Globus pallidus (tissue), 1 donor: ENCODE results near the gene RAB3D.

Experiments used
- DNase-seq: peaks from one replicate; pipeline ENCODE4 v3.0.0-alpha.2; 2015; ENCODE audit warnings: low spot score

Gene RAB3D

DNA sequence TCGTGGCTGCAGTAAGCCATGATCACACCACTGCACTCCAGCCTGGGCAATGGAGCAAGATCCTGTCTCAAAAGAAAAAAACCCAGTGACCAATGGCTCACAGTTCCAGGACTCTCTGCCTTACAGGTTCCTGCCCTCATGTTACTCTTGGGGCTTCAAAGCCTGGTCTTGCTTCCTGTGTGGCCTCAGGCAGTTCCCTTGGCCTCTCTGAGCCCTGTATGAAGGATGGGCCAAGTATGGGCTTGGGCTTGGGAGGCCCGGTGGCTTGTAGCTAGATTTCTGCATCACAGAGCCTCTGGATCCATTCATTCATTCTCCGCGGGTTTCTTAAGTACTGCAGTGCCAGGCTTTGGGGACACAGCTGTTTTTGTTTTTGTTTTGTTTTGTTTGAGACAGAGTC is 44.3 kb downstream of the RAB3D start:
- no peak for DNase-seq

DNA sequence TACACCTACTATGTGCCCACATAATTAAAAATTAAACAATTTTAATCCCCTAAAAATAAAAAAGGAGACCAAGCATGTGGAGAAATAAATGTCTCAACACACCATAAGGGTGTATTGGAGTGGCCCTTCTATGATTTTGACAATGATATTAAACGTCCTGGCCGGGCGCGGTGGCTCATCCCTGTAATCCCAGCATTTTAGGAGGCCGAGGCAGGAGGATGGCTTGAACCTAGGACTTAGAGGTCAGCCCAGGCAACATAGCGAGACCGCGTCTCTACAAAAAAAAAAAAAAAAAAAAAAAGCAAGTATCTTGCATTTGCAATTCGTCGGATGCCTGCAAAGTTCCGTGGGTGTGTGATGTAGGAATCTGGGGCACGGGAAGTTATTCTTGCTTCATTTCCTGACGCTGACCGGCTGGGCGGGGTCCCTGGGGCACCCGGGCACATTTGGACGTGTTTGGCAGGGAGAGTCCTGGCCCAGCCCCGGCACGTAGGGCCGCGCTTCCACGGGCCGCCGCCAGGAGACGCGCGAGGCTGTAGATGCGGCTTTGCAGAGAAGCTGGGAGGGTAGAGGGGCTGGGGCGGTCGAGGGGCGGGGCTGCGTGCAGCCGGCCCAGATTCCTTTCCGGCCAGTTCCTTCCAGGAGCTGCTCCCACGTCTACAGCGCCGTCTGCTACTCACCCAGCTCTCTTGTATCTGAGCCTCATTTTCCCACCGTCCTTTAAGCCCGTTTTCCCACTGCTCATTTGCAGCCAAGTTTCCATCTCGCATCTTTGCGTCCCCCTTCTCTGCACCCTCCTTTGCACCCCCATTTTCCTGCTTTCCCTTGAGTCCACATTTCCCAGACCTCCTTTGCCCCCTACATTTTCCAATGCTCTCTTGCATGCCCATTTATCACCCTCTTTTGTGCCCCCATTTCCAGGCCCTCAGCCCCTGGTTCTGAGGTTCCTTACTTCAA is 45.7 kb downstream of the RAB3D start:
- peak; percentile 85 for DNase-seq

DNA sequence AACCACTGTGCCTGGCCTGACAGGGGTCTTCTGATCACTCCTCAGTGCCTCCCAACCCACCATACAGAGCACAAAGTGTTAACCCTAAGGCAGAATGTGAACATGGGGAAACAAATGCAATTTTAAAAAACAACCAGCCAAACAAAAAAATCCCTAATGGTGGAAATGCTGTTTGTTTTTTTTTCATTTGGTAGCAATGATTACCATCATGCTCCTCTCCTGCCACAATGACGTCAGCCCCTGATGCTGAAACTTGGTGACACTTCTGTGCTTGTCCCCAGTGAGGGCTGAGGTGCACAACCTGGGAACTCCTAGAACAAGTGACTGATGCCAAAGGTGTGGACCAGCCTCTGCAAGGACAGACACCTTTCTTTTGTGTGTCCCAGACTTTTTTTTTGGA is 47.5 kb downstream of the RAB3D start:
- DNase-seq = no peak

DNA sequence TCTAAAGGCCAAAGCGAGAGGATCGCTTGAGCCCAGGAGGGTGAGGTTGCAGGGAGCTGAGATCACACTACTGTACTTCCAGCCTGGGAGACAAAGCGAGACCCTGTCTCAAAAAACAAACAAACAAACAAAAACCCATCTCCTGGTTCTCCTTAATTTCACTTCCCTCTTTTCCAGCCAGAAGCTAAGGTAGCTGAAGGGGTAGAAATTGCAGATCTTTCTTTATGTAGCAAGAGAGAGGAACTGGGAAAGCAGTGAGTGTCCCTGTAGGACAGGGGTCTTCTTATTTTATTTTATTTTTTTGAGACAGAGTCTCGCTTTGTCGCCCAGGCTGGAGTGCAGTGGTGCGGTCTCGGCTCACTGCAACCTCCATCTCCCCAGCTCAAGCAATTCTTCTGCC is 48.0 kb downstream of the RAB3D start:
- no peak for DNase-seq

DNA sequence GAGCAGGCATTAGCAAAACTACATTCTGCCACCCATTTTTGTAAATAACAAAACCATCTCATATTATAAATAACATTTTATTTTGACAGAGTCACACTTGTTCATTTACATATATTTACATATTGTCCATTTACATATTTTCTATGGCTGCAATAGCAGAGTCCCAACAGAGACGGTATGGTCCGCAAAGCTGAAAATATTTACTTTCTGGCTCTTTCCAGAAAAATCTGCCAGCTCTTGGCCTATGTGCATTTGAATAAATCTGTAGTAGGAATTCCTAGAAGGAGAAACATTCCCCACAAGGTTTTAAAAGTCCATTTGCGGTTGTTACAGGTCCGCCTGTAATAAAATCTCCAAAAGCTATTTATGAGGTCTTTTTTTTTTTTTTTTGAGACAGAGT is 49.2 kb downstream of the RAB3D start:
- DNase-seq = no peak

DNA sequence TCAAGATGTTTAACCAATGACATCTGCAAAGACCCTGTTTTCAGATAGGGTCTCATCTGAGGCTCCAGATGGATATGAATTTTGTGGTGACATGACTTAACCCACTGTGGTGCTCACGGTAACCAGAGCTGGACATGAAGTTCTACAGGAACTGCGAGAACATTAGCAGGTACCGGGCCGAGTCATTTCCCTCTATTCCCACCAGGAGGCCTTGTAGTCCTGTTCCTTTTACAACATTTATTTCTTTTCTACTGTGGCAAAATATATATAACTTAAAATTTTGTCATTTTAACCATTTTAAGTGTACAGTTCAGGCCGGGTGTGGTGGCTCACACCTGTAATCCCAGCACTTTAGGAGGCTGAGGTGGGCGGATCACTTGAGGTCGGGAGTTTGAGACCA is 51.1 kb downstream of the RAB3D start:
- DNase-seq = no peak

DNA sequence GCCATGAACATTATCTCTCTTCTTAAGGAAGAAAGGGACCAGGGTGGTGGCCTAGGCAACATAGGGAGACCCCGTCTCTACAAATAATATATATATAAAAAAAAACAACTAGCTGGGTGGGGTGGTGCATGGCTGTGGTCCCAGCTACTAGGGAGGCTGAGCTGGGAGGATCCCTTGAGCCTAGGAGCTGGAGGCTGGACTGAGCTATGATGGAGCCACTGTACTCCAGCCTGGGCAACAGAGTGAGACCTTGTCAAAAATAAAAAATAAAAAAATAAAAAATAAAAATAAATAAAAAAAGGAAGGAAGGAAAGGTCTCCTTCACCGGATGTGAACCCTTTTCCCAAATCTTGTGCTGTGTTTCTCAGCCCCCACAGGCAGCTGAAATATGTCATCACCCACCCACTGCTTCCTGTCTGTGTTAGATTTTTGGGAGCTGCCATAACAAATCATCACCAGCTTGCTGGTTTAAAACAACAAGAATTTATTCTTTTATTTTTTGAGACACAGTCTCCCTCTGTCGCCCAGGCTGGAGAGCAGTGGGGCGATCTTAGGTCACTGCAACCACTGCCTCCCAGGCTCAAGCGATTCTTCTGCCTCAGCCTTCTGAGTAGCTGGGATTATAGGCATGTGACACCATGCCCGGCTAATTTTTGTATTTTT is 53.0 kb downstream of the RAB3D start:
- DNase-seq = no peak

DNA sequence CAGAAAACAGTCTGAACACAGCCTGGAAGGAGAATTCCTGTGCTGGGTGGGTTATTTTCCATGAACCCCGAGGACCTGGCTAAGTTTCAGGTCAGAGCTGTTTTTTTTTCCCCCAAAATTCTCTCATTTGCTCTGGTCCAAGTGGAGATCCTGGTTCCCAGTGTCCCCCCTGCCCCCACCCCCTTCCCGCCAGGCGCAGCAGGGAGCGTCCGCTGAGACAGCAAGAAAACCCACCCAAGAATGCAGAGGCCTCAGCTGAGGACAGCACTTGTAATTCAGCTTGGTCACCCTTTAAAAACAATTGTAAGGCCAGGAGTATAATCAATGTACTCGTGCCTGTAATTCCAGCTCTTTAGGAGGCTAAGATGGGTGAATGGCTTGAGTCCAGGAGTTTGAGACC is 54.9 kb downstream of the RAB3D start:
- DNase-seq = no peak

DNA sequence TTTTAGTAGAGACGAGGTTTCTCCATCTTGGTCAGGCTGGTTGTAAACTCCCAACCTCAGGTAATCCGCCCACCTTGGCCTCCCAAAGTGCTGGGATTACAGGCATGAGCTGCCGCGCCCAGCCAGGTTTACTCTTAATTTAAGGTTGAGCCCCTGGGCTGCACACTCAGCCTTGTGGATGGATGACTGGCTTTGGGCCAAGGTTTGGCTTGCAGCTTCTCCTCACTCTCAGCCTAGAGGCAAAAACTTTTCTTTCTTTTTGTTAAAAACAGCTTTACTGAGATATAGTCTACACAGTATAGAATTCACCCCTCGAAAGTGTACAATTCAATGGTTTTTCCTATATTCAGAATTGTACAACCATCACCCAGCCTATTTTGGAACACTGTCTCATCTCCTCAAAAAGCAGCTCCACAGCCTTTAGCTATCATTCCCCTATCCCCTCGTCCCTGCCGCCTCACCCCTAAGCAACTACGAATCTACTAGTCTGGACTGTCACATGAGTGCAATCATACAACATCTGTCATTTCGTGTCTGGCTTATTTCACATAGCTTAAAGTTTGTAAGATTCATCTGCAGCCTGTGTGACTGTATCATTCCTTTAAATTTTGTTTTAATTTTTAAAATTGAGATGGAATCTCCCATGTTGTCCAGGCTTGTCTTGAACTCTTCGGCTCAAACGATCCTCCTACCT is 58.0 kb downstream of the RAB3D start:
- DNase-seq = no peak

DNA sequence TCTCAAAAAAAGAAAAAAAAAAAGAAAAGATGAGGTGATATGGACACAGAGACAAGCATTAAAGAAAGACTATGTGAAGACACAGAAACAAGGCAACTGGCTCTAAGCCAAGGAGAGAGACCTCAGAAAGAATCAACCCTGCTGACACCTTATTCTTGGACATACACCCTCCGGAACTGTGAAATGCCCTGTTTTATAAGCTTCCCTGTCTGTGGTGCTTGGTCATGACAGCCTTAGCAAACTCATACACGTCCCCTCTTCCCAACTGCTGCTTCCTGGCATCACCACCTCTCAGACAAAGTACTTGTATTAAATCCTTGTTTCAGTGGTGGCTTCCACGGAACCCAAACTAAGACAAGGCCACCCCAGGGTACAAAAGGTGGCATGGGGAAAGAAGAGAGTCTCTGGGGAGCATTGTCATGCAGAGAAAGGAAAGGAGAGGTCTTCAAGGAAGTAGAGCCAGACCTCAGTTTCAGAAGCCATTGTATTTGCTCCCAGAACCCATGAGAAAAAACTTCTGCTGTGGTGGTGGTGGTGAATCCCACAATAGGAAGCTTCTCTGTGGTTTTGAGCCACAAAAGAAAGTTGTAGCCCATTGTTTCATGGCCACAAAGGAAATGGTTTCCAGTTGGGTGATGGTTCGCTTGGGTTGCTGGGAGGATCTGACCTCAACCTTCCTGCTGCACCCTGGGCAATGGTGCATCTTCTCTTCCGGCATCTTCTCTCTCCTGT is 59.8 kb downstream of the RAB3D start:
- no peak for DNase-seq

DNA sequence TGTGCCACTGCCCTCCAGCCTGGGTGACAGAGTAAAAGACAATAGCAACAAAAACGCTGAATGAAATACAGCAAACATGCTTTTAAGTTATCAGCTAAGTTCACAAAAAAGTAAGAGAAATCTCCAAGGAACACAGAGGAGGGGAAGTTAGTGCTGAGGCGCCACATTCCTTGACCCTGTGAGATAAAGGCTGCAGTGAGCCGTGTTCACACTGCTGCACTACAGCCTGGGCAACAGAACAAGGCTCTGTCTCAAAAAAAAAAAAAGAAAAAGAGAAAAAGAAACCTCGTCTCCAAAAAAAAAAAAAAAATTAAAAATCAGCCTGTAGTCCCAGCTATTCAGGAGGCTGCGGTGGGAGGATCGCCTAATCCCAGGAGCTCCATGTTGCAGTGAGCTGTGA is 60.8 kb downstream of the RAB3D start:
- no peak for DNase-seq

DNA sequence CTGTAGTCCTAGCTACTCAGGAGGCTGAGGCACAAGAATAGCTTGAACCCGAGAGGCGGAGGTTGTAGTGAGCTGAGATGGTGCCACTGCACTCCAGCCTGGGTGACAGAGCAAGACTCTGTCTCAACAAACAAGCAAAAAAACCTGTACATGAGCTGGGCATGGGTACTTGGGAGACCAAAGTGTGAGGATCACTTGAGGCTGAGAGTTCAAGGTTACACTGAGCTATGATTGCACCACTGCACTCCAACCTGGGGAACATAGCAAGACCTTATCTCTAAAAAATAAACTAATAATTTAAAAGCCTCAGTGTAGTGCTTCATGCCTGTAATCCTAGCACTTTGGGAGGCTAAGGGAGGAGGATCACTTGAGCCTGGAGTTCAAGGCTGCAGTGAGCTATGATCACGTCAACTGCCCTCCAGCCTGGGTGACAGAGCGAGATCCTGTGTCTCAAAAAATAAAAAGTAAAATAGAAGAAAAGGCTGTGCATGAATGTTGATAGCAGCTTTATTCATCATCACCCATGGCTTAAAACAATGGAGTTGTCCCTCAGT is 64.8 kb downstream of the RAB3D start:
- no peak for DNase-seq

DNA sequence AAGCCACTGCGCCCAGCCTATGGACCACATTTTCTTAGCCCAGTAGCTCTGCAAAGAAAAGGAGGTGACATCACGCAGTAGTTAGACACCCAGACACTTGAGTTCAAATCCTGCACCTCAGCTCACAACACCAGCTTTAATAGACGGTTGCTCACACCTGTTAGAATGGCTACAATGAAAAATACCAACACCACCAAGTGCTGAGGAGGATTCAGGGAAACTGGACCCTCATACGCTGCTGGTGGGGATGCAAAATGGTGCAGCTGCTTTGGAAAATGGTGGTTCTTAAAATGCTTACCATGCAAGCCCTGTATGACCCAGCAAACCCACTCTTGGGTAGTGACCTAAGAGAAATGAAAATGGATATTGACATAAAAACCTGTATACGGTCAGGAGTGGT is 65.5 kb downstream of the RAB3D start:
- no peak for DNase-seq

DNA sequence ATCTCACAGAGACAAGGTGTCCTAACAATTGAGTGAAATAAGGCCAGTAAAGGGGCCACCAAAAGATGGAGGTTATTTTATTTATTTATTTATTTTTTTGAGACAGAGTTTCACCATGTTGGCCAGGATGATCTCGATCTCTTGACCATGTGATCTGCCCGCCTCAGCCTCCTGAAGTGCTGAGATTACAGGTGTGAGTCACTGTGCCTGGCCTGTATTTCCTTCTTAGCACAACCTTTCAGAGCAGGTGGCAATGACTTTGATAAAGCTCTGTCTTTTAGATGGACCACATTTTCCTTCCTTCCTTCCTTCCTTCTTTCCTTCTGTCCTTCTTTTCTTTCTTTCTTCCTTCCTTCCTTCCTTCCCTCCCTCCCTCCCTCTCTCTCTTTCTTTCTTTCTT is 66.2 kb downstream of the RAB3D start:
- DNase-seq = no peak
